Colonic mucosa (tissue), 4 donors: ENCODE results near the gene TMPRSS13. TPM values are rescaled to one million over a fixed set of nuclear protein-coding genes. Genes with fewer than 3 reads are reported as not detected.

Experiments used
- DNase-seq: peaks from one replicate; pipeline ENCODE4 v3.0.0-alpha.2; 2020
- H3K27ac ChIP-seq: fragments of 200-600 bp; one replicate; pipeline ENCODE4 v1.8.0; 2021
- H3K27me3 ChIP-seq: fragments of 200-600 bp; one replicate; pipeline ENCODE4 v1.8.0; 2021
- H3K36me3 ChIP-seq: fragments of 200-600 bp; one replicate; pipeline ENCODE4 v1.8.0; 2021
- H3K4me1 ChIP-seq: fragments of 200-600 bp; one replicate; pipeline ENCODE4 v1.8.0; 2021; ENCODE audit warnings: mild to moderate bottlenecking
- H3K4me3 ChIP-seq: fragments of 200-600 bp; one replicate; pipeline ENCODE4 v1.8.0; 2021
- H3K9ac ChIP-seq, 2 donors: one replicate each; pipeline ENCODE4 v1.7.0; 2013; ENCODE audit warnings: control low read depth in 2 of 2, low read depth in 2 of 2, low read length in 2 of 2
- H3K9me3 ChIP-seq: fragments of 200-600 bp; one replicate; pipeline ENCODE4 v1.8.0; 2021
- CTCF ChIP-seq: fragments of 200-600 bp; IDR thresholded peaks from one replicate; pipeline ENCODE4 v1.8.0; 2022; ENCODE audit warnings: antibody characterized with exemption, mild to moderate bottlenecking
- intact Hi-C: fragments of 100-400 bp; cut with DNase I; formaldehyde crosslinking; loops from one replicate; pipeline ENCODE4 v1.14.1; 2022
- total RNA-seq, 2 donors: library from RNA; stranded (reverse); fragmentation: NEBNext Ultra II Directional in 1 of 2; extraction: Animal tissue kit (Norgen Biotek cat#: 25700) in 1 of 2; gene quantifications; one replicate each; pipeline ENCODE4 v1.2.1, GENCODE V29; 2021
- donor health status: healthy.
- donor health status: DM: no; HTN: no; CAD: no.
- donor health status: DM: no; HTN: no; CAD: no.

TMPRSS13 gene
- total RNA-seq, 2 donors from 2014 or later, result 1.5 to 1.6 TPM

- H3K27me3 ChIP-seq, result no peaks in the 10 kb centered on the region
- H3K27ac ChIP-seq, result no peak overlapping the region
- TF ChIP-seq CTCF, result no peak
- no peak for DNase-seq
- no peaks in the 10 kb centered on the region for H3K9me3 ChIP-seq
- H3K36me3 ChIP-seq, result no peaks in the 10 kb centered on the region
- H3K4me3 ChIP-seq, result no peak overlapping the region
- H3K9ac ChIP-seq, result no peak overlapping the region
- no peaks in the 10 kb centered on the region for H3K4me1 ChIP-seq
- intact Hi-C loops, result no loop called here
Measured at GRCh38 chr11:117921456-117921855, 7.7 kb downstream of the TMPRSS13 start.

- H3K9ac ChIP-seq, result no peak overlapping the region
- H3K4me3 ChIP-seq, result no peak overlapping the region
- intact Hi-C loops, result no loop called here
- H3K36me3 ChIP-seq, result no peaks in the 10 kb centered on the region
- DNase-seq, result no peak
- no peak for TF ChIP-seq CTCF
- no peaks in the 10 kb centered on the region for H3K9me3 ChIP-seq
- no peaks in the 10 kb centered on the region for H3K27me3 ChIP-seq
- no peaks in the 10 kb centered on the region for H3K4me1 ChIP-seq
- H3K27ac ChIP-seq, result no peak overlapping the region
Measured at GRCh38 chr11:117919781-117920221, 9.4 kb downstream of the TMPRSS13 start.

- Histone ChIP-seq H3K27me3 (no peaks in the 10 kb centered on the region), H3K36me3 (no peaks in the 10 kb centered on the region), H3K27ac (no peak overlapping the region), H3K4me3 (no peak overlapping the region), H3K9me3 (no peaks in the 10 kb centered on the region), H3K9ac (no peak overlapping the region), H3K4me1 (no peaks in the 10 kb centered on the region)
- no peak for DNase-seq
- no peak for TF ChIP-seq CTCF
- intact Hi-C loops, result no loop called here
Measured at GRCh38 chr11:117919341-117919740, 9.9 kb downstream of the TMPRSS13 start.

GRCh38 chr11:117918366-117919255 lies 10.6 kb downstream of the TMPRSS13 start:
- intact Hi-C loops, result no loop called here
- H3K4me1 ChIP-seq, result no peaks in the 10 kb centered on the region
- H3K9ac ChIP-seq, result no peak overlapping the region
- H3K4me3 ChIP-seq, result no peak overlapping the region
- DNase-seq, result no peak
- H3K27ac ChIP-seq, result no peak overlapping the region
- H3K27me3 ChIP-seq, result no peaks in the 10 kb centered on the region
- TF ChIP-seq CTCF, result no peak
- no peaks in the 10 kb centered on the region for H3K9me3 ChIP-seq
- no peaks in the 10 kb centered on the region for H3K36me3 ChIP-seq

GRCh38 chr11:117917591-117918151 lies 11.5 kb downstream of the TMPRSS13 start:
- Histone ChIP-seq H3K4me1 (no peaks in the 10 kb centered on the region), H3K9me3 (no peaks in the 10 kb centered on the region), H3K9ac (no peak overlapping the region), H3K27me3 (no peaks in the 10 kb centered on the region), H3K36me3 (no peaks in the 10 kb centered on the region), H3K4me3 (no peak overlapping the region), H3K27ac (no peak overlapping the region)
- no peak for DNase-seq
- intact Hi-C loops, result no loop called here
- no peak for TF ChIP-seq CTCF
